HG03045 (cell line): ENCODE results near the gene CPNE2.

Experiments
- ATAC-seq: cut with Tn5 transposase; IDR thresholded peaks from one replicate; pipeline ENCODE4 v1.9.1; 2021; ENCODE audit warnings: mild to moderate bottlenecking, moderate library complexity; ENCODE audit not compliant: unreplicated experiment

CPNE2 gene

GRCh38 chr16:57123216-57123973 is 31.0 kb downstream of the CPNE2 start:
- no peak for ATAC-seq

DNA sequence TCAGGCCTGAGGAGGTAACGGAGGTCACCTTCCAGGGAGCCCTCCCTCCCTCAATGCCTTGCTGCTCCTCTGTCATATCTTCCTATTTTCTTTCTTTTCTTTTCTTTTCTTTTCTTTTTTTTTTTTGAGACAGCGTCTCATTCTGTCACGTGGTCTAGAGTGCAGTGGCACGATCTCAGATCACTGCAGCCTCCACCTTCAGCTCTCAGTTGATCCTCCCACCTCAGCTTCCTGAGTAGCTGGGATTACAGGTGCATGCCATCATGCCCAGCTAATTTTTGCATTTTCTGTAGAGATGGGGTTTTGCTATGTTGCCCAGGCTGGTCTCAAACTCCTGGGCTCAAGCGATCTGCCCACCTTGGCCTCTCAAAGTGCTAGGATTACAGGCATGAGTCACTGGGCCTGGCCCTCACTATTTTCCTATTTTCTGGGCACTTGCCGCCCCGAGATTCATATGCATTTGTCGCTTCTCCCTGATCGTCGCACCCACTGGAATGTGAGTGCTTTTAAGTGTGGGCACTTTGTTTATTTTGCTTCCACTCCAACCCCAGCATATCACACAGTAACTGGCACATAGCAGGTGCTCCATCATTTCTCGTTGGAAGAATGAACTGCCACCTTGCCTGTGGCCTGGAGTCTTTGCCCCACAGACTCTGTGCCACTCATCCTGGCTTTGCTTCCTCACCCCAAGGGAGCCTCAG is 31.7 kb downstream of the CPNE2 start:
- no peak for ATAC-seq

- no peak for ATAC-seq
Measured at GRCh38 chr16:57125376-57125775, 33.0 kb downstream of the CPNE2 start.

DNA sequence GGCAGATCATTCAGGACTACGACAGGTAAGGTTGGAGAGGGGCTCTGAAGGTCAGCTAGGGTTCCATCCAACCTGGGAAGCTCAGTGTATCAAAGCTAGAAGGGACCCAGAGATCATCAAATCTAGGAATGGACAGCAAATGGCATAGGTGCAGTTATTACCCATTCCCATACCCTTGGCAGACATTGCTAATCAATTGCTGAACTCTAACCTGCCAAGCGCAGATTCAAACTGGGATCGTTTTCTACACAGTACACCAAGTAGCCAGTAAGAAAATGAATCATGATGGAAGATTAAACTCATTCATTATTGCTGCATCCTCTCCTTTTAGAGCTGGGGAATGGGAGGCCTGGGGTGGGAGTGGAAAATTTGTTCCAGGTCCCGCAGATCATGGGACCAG is 33.6 kb downstream of the CPNE2 start:
- ATAC-seq = no peak

GRCh38 chr16:57126411-57126810 is 34.0 kb downstream of the CPNE2 start:
- ATAC-seq = no peak

- no peak for ATAC-seq
Measured at GRCh38 chr16:57127037-57127763, 34.8 kb downstream of the CPNE2 start.

DNA sequence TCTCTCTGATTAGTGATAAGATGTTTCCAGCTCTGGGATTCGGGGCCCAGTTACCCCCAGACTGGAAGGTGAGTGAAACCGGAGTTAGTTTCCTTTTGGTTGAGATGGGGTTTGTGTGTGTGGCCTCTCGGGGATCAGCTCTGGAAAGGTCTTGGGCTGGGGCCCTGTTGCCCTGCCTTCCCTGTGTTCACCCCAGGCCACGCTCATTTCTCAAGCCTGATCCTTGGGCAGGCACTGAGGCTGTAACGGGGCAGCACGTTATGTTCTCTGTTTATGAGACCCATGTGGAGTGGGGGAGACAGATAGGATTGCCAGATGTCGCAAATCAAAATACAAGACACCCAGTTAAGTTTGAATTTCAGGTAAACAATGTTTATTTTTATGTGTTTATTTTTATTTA is 35.5 kb downstream of the CPNE2 start:
- ATAC-seq = no peak

DNA sequence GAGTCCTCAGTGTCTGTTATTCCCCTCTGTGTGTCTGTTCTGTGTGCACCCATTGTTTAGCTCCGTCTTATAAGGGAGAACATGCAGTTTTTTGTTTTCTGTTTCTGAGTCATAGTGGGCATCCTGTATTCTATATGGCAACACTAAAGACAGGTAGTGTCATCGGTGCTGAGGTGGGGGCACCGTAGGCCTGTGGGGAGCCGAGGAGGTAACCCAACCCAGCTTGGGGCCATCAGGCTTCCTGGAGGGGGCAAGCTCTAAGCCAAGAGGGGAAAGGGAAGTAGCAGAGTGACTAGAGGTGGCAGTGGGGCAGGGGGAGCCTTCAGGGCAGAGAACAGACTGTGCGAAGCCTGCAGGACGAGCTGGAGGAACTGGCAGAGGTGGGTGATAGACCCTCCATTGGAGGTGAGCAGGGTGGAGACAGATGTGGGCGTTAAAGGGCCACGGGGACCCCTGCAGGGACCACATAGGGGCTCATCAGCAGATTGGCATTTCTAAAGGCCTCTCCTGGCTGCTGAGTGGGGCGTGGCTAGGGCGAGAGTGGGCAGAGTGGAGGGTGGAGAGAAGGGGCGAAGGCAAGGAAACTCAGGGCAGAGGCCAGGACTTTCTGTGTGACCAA is 36.5 kb downstream of the CPNE2 start:
- ATAC-seq = no peak

GRCh38 chr16:57130950-57131321 is 38.6 kb downstream of the CPNE2 start:
- no peak for ATAC-seq

- ATAC-seq = no peak
Measured at GRCh38 chr16:57131351-57131970, 39.1 kb downstream of the CPNE2 start.

DNA sequence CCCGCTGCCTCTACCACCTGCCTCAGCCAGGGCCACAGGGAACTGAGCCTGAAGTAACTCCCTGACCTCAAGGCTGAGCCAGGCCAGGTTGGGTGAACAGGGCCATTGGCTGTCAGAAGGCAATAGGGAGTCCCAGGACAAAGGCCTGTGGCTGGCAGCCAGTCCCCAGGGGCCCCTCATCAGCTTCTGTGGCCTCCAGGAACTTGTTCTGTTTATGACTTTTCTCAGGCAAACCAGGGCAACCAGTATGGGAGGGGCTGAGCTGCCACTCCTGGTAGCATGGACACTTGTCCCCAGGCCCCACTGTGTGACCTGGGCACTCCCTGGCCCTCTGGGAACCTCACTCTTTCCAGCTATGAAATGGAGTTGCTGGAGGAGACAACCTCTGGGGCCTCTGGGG is 40.1 kb downstream of the CPNE2 start:
- no peak for ATAC-seq

GRCh38 chr16:57133031-57133430 is 40.6 kb downstream of the CPNE2 start:
- ATAC-seq = no peak

DNA sequence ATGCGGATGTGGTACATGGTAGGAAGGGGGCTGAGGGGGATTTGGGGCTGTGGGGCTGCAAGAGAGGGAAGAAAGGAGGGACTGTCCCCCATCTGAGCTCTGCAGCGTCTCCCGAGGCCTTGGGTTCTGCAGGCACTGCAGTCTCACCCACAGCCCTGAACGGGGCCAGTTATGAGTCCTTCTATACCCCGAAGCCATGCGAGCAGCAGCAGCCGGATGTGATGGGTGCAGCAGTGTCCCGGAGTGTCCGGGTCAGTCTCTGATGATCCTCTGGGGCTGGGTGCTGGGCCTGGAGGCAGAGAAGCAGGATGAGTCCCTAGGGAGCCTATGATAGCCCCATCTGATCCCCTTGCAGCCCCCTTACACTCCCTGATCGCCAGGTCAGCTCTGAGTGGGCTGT is 41.5 kb downstream of the CPNE2 start:
- no peak for ATAC-seq

GRCh38 chr16:57134982-57135381 is 42.6 kb downstream of the CPNE2 start:
- no peak for ATAC-seq

DNA sequence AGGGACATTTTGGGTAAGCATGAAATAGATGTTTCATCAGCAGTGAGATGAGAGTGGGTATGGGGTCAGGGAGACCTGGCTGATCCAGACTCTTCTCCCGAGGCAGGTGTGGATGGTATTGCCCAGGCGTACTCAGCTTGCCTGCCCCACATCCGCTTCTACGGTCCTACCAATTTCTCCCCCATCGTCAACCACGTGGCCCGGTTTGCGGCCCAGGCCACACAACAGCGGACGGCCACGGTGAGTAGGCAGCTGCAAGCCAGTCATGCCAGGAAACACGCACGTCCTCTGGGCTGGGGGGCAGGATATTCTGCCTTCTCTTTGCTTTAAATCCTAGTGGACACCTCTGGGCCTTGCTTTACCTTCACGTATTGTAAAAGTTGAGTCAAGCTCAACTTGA is 44.7 kb downstream of the CPNE2 start:
- ATAC-seq = no peak

DNA sequence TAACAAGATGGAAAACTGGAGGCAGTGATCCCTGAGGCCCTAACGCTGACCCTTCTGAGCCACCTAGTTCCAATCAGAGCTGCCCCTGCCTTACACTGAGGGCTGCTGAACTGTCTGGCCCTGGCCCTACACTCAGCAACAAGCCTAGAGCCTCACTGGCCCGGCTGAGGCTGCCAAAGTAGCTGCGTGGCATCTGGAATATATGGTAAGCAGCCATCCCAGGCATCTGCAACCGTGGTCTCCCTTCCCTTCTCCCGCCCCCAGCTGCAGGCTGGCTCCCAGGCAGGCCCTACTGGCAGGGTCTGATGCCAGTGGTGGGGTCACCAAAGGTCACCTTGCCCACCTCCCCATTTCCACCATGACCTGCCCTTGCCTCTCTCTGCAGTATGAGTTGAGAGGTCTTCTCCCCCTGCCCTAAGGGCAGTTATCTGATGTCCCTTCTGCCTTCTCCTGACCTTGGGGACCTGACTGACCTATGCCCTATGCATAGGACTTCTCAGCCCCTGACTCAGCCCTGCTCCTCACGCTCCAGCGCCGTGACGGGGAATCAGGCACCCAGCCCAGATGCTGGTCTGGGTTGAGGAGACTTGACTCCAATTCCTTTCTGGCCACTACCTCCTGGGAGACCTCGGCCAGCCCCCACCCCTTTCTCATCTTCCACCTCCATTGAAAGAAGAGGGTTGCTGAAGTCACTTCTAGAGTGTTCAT is 45.3 kb downstream of the CPNE2 start:
- no peak for ATAC-seq

GRCh38 chr16:57138281-57138935 is 46.0 kb downstream of the CPNE2 start:
- no peak for ATAC-seq

DNA sequence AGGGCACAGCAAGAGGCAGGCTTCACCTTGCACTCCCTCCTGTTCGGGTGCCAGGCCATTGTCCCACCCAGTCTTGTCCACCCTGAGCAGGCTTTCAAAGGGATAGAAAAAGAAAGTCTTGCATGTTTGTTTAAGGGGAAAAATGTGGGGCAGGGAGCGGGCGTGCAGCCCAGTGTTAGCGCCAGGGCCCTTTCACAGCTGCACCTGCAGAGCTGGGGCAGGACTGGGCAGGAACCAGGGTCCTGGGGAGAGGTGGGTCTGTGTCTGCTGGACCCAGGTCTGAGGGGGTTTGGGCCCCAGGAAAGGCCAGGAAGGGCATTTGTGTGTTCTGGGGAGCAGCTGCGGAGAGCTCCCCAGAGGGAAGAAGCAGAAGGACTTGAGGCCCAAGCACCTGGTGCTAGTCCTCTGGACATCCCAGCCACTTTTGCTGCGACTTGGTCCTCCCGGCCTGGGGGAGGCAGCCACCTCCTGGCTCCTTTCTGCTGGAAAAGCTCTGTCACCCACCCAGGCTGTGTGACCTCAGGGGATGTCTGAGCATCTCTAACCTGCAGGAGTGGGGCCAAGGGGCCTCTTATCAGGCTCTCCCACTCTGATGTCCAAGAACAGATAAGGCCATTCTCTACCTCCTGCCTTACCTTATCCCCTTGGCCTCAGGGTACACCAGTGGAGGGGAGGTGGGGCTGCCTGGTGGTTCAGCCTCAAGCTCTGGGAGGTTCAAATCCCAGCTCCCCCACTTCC is 48.7 kb downstream of the CPNE2 start:
- ATAC-seq = no peak
